AG09319 (cell line): ENCODE results near the gene PCBP4.

Experiments used
- DNase-seq: peaks from one replicate; pipeline ENCODE4 v3.0.0-alpha.2; 2010; ENCODE audit warnings: low read depth; ENCODE audit errors: extremely low read depth
- TF ChIP-seq, protein P1 (sequence below): IDR thresholded peaks from 2 replicates; pipeline ENCODE4 v1.5.1; 2011; ENCODE audit warnings: low read depth, mild to moderate bottlenecking, inconsistent platforms, low read length, moderate library complexity

Gene PCBP4

DNA sequence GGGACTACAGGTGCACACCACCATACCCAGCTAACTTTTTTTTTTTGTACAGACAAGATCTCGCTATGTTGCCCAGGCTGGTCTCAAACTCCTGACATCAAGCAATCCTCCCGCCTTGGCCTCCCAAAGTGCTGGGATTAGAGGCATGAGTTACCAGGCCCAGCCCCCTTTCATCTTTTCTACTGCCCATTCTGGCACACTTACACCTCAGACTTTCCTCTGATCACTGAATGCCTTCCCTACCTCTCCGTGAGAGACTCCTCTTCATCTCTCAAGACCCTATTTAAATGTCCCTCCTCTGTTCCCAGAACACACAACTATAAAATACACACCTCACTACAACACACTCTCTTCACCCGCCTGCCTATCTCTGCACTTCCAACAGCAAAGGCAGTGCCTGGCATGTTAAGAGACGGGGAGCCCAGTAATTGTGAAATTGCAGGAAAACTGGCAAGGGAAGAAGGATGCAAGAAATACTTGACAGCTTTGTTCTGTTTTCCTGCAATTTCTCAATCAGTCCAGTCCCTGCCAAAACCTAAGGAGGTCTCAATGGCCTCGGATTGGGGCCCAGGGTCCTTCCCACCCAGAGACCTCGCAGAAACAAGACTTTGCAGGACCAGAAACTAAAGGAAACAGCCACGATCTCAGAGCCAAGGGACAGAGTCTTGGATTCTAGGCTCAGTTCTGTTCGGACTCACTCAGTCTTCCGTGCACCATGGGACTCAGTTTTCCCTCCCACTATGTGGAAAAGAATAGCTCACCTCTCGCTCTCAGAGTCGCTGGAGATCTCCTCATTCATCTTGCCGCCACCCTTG, 26.4 kb downstream of the PCBP4 start:
- no peak for DNase-seq
- TF ChIP-seq, protein P1, sequence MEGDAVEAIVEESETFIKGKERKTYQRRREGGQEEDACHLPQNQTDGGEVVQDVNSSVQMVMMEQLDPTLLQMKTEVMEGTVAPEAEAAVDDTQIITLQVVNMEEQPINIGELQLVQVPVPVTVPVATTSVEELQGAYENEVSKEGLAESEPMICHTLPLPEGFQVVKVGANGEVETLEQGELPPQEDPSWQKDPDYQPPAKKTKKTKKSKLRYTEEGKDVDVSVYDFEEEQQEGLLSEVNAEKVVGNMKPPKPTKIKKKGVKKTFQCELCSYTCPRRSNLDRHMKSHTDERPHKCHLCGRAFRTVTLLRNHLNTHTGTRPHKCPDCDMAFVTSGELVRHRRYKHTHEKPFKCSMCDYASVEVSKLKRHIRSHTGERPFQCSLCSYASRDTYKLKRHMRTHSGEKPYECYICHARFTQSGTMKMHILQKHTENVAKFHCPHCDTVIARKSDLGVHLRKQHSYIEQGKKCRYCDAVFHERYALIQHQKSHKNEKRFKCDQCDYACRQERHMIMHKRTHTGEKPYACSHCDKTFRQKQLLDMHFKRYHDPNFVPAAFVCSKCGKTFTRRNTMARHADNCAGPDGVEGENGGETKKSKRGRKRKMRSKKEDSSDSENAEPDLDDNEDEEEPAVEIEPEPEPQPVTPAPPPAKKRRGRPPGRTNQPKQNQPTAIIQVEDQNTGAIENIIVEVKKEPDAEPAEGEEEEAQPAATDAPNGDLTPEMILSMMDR = no peak

DNA sequence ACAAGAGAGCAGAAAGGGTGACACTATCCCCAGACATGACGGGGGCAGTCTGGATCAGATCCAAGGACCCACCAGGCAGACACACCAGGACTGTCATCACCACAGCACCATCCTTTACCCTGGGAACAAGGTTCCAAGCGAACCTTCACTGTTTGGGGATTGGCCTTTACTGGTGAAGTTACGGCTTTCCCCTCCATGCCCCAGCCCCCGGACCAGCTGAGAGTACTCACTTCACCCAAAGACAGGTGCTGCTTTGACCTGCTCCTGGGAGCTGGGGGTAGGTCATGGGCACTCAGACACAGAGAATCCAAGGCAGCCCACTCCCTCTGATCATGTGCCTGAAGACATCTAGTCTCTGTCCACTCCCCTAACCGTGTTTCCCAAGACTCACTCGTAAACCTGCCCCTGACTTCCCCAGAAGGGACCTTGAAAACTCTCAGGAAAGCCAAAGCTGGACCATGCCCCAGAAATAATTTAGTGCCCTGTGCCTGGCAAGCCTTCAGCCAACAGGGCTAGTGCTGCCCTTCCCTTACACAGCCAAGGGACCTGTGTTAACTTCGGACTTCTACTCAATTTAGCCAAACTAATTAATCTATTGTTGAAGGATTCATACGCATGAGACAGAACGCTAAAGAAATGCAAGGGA, 28.4 kb downstream of the PCBP4 start:
- TF ChIP-seq, protein P1 = no peak
- DNase-seq = no peak

DNA sequence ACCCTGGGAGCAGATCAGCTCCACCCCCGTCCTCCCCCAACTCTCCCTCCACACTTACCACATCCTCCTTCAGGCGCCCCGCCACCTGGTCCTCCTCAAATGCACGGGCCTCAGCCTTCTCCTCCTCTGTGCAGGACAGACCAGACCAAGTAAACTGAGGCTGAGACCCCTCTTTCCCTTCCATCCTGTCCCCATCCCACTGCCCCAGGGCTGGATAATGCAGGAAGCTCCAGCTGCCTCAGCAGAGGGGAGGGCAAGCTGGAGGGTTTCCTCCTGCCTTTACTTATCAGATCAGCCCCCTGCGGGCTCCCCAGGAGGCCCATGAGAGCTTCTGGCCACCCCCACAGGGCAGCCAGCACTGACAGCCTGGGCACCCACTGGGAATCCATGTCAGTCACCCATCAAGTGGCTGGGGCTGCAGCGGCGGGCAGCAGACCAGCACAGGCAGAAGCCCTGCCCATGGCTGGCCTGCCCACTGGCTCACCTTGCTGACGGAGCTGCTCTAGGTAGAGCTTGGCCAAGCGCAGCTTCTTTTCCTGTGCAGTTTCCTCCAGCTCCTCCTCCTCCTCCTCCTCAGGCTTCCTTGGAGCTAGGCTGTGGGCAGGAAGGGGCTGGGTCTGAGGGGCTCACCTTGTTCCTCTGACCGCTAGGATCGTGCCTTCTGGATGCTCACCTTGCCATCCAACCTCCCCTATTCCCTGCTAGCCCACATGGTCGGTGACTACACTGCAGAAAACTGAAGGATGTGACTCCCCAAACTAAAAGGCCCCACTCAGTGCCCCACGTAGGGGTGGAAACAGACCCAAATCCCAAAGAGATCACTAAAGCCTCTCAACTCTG, 29.4 kb downstream of the PCBP4 start:
- TF ChIP-seq, protein P1 = no peak
- no peak for DNase-seq

DNA sequence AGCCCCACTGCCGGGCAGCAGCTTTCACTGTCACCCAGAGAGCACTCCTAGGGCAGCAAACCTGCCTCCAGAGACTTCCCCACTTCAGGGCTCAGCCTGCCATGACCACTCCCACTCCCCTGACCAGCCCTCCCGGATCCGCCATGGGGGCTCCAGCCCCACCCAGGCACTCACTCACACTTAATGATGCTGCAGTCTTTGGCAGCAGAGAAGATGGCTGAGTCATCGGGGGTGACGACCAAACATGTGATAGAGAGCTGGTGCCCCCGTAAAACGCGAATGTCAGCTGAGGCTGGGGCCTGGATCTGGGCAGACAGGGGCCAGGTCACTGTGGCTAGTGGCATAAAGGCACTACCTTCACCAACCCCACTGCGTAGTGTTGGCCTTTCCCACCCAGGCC, 30.2 kb downstream of the PCBP4 start:
- no peak for DNase-seq
- TF ChIP-seq, protein P1 = no peak

DNA sequence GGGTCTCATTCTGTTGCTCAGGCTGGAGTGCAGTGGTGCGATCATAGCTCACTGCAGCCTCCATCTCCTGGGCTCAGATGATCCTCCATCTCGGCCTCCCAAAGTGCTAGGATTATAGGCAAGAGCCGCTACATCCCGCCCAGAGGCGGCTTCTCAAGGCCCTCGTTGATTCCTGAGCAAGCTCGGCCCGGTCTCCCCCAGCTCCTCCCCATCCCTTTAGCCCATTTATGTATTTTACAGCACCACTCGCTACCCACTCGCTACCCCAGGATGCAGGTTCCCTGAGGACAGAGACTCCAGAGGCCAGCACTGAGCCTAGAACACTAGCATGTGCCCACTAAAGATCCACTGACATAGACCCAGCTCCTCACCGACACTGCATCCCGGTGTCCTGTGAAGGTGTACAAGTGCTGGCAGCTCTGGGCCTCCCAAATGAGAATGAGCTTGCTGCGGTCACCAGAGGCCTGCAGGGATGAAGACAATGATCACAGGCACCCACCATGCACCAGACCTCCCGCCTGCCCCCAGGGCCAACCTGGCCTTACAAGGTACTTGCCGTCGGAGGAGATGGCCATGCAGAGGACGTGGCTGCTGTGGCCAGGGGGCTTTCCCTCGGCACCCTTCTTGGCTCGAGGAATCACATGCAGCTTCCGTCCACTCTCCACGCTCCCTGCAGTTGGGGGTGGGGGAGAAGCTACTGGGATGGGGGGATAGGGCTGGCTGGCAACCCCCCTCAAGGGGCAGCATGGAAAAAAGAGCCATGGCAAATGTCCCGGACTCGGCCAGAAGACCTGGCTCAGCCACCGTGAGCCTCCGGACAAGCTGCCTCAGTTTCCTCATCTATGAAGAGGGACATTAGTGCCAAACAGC, 31.1 kb downstream of the PCBP4 start:
- no peak for DNase-seq
- TF ChIP-seq, protein P1 = no peak

DNA sequence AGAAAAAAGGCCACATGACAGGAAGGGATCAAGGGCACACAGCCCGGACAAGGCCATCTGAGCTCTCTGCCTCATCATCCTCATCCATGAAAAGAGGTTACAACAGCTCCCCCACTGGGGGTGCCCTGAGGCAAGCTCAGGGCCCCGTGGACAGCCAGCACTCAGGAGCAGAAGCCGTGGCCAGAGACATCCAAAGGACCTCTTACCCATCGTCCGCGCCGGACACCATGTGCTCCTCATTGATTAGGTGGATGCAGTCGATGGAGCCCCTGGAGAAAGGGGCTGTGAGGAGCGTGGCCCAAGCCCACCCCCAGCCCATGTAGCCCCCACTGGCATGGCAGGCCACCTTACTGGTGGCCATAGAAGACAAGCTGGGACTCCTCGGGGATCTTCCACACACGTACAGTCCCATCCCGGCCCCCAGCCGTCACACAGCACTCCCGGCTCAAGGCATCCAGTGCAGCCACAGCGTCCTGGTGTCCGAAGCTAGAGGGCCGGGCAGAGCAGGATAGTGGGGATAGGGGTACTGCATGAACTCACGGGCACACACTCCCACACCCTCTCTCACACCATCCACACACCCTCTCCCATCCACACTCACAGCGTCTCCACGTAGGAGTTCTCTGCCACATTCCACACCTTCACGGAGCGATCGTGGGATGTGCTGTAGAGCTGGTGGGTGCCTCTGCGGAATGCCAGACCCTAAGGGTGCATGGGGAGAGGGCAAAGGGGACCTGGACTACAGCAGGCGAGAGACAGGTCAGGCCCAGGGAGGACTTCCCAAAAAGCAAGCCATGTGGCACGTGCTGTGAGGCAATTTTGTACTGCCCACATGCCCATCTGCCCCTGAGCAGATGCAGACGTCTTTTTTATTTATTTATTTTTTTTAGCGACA, 32.0 kb downstream of the PCBP4 start:
- TF ChIP-seq, protein P1 = no peak
- no peak for DNase-seq
